Vagina (tissue), 2 donors: ENCODE results near the gene MTCL1. TPM values are rescaled to one million over a fixed set of nuclear protein-coding genes. Genes with fewer than 3 reads are reported as not detected.

Experiments used
- DNase-seq, 2 donors: peaks; one replicate each; pipeline ENCODE4 v3.0.0-alpha.2; 2017; ENCODE audit errors: extremely low spot score in 2 of 2
- H3K27ac ChIP-seq: fragments of 200-600 bp; sonication (generic); one replicate; pipeline ENCODE4 v1.5.1; 2019
- H3K27me3 ChIP-seq: fragments of 200-600 bp; sonication (generic); one replicate; pipeline ENCODE4 v1.5.1; 2019
- H3K36me3 ChIP-seq, 2 donors: fragments of 200-600 bp; sonication (generic); one replicate each; pipeline ENCODE4 v1.5.1; 2017 to 2019
- H3K4me1 ChIP-seq: fragments of 200-600 bp; sonication (generic); one replicate; pipeline ENCODE4 v1.5.1; 2019
- H3K4me3 ChIP-seq, 2 donors: fragments of 200-600 bp; sonication (generic); 1 replicate in 1 of 2; 2 replicates in 1 of 2; pipeline ENCODE4 v1.5.1; 2016 to 2019
- H3K9me3 ChIP-seq: fragments of 200-600 bp; sonication (generic); one replicate; pipeline ENCODE4 v1.5.1; 2019
- POLR2A ChIP-seq, 2 donors: fragments of 450-650 bp; IDR thresholded peaks; one replicate each; pipeline ENCODE4 v1.6.1; 2017; ENCODE audit warnings: antibody characterized with exemption in 2 of 2, mild to moderate bottlenecking in 2 of 2, moderate library complexity in 2 of 2
- POLR2AphosphoS5 ChIP-seq, 2 donors: sonication (generic); formaldehyde crosslinking; IDR thresholded peaks; one replicate each; pipeline ENCODE4 v1.9.0; 2017; ENCODE audit warnings: antibody characterized with exemption in 2 of 2, mild to moderate bottlenecking in 2 of 2, low read depth in 1 of 2; ENCODE audit not compliant: insufficient read depth in 1 of 2
- intact Hi-C: fragments of 100-400 bp; cut with DNase I; formaldehyde crosslinking; loops from one replicate; pipeline ENCODE4 v1.15.1; 2023
- total RNA-seq: library from RNA; depleted of rRNA; stranded (reverse); fragments of >200 nt; gene quantifications from one replicate; pipeline ENCODE4 v1.2.3, GENCODE V29; 2016
- TF ChIP-seq, protein P1 (sequence below), 3 experiments: fragments of 450-650 bp in 2 of 3; fragments of 200-600 bp in 1 of 3; sonication (generic) in 1 of 3; IDR thresholded peaks; one replicate each; pipeline ENCODE4 v1.5.1; 2017 to 2019; ENCODE audit warnings: antibody characterized with exemption in 3 of 3, mild to moderate bottlenecking in 2 of 3, moderate library complexity in 2 of 3

Gene MTCL1
- total RNA-seq, 1 donor from 2014 or later, result 23.6 TPM

DNA sequence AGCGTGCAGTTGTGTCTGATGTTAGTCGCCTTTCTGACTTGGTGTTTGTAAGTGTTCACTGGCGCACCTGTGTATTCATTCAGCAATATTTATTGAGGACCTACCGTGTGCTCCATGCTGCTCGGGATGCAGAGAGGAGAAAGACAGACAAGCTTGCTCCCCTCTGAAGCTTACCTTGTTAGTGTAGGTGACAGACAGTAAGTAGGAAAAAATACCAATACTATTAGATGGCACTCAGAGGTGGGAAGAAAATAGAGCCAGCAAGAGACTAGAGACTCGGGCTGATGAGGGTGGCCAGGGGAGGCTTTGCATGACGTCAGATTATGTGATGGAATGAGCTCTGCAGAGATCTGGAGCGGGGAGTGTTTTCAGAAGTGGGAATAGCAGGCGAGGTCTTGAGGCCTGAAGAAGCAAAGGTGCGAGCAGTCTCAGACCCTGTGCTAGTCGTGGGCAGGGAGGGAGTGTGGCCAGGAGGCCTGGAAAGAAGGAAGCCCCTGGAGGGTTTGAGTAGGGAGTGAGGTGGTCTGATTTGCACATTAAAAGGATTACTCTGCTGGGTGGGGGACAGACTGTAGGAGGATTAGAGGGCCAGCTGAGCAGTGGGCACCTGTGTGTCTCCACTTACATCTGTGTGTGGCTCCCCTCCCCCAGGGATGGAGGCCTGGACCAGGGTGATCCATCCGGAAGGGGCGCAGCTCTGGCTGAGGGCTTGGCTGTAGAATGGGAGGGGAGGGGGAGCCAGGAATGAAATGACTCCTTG, 11.8 kb downstream of the MTCL1 start:
- DNase-seq, result peak in 1 of 2 donors; percentile 64
- H3K9me3 ChIP-seq, result no peaks in the 10 kb centered on the region
- no peak overlapping the region for H3K27ac ChIP-seq
- intact Hi-C loops, result no loop called here
- H3K36me3 ChIP-seq, result no peaks in the 10 kb centered on the region
- no peaks in the 10 kb centered on the region for H3K27me3 ChIP-seq
- TF ChIP-seq POLR2A (IDR thresholded peaks at IDR 0.05) (no peak), POLR2AphosphoS5 (IDR thresholded peaks at IDR 0.05; ENCODE audit: insufficient read depth in 1 of 2, low read depth in 1 of 2) (no peak)
- TF ChIP-seq, protein P1, sequence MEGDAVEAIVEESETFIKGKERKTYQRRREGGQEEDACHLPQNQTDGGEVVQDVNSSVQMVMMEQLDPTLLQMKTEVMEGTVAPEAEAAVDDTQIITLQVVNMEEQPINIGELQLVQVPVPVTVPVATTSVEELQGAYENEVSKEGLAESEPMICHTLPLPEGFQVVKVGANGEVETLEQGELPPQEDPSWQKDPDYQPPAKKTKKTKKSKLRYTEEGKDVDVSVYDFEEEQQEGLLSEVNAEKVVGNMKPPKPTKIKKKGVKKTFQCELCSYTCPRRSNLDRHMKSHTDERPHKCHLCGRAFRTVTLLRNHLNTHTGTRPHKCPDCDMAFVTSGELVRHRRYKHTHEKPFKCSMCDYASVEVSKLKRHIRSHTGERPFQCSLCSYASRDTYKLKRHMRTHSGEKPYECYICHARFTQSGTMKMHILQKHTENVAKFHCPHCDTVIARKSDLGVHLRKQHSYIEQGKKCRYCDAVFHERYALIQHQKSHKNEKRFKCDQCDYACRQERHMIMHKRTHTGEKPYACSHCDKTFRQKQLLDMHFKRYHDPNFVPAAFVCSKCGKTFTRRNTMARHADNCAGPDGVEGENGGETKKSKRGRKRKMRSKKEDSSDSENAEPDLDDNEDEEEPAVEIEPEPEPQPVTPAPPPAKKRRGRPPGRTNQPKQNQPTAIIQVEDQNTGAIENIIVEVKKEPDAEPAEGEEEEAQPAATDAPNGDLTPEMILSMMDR (IDR thresholded peaks at IDR 0.05), result no peak
- H3K4me3 ChIP-seq, result no peak overlapping the region
- H3K4me1 ChIP-seq, result no peaks in the 10 kb centered on the region

- no peaks in the 10 kb centered on the region for H3K27me3 ChIP-seq
- peak in 1 of 2 donors; percentile 69 for DNase-seq
- H3K27ac ChIP-seq, result no peak overlapping the region
These were observed 13.1 kb downstream of the MTCL1 start for GRCh38 chr18:8718401-8718913.

GRCh38 chr18:8719192-8719591, 13.8 kb downstream of the MTCL1 start:
- no peaks in the 10 kb centered on the region for H3K27me3 ChIP-seq
- H3K36me3 ChIP-seq, result no peaks in the 10 kb centered on the region
- intact Hi-C loops, result no loop called here
- no peak for TF ChIP-seq POLR2AphosphoS5 (IDR thresholded peaks at IDR 0.05; ENCODE audit: insufficient read depth in 1 of 2, low read depth in 1 of 2)
- DNase-seq, result no peak
- H3K9me3 ChIP-seq, result no peaks in the 10 kb centered on the region
- H3K4me3 ChIP-seq, result no peak overlapping the region
- no peaks in the 10 kb centered on the region for H3K4me1 ChIP-seq
- no peak overlapping the region for H3K27ac ChIP-seq

More at GRCh38 chr18:8718401-8718913, 13.1 kb downstream of the MTCL1 start:
- H3K4me3 ChIP-seq, result no peak overlapping the region
- intact Hi-C loops, result no loop called here
- H3K9me3 ChIP-seq, result no peaks in the 10 kb centered on the region
- no peaks in the 10 kb centered on the region for H3K36me3 ChIP-seq
- TF ChIP-seq, protein P1 (IDR thresholded peaks at IDR 0.05), result no peak
- no peak for TF ChIP-seq POLR2A (IDR thresholded peaks at IDR 0.05)
- no peak for TF ChIP-seq POLR2AphosphoS5 (IDR thresholded peaks at IDR 0.05; ENCODE audit: insufficient read depth in 1 of 2, low read depth in 1 of 2)
- H3K4me1 ChIP-seq, result no peaks in the 10 kb centered on the region

DNA sequence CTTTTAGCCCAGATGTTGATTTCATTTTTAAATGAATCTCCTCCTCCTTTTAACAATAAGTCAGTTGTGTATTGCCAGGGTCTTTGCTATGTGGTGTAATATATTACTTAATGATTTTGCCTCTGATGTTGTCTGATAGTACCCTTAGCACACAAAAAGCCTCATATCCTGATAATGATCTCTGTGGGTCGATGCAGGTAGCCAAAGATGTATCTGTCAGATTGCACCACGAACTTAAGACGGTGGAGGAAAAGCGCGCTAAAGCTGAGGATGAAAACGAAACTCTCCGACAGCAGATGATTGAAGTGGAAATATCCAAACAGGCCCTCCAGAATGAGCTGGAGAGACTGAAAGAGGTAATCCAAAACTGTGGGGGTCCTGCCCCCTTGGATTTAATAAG, 14.8 kb downstream of the MTCL1 start:
- Histone ChIP-seq H3K27me3 (no peaks in the 10 kb centered on the region), H3K4me3 (no peak overlapping the region), H3K4me1 (no peaks in the 10 kb centered on the region), H3K27ac (no peak overlapping the region), H3K36me3 (no peaks in the 10 kb centered on the region), H3K9me3 (no peaks in the 10 kb centered on the region)
- no peak for DNase-seq
- intact Hi-C loops, result no loop called here
- TF ChIP-seq POLR2AphosphoS5 (IDR thresholded peaks at IDR 0.05; ENCODE audit: insufficient read depth in 1 of 2, low read depth in 1 of 2), result no peak
- no peak for TF ChIP-seq POLR2A (IDR thresholded peaks at IDR 0.05)
- TF ChIP-seq, protein P1 (IDR thresholded peaks at IDR 0.05), result no peak

DNA sequence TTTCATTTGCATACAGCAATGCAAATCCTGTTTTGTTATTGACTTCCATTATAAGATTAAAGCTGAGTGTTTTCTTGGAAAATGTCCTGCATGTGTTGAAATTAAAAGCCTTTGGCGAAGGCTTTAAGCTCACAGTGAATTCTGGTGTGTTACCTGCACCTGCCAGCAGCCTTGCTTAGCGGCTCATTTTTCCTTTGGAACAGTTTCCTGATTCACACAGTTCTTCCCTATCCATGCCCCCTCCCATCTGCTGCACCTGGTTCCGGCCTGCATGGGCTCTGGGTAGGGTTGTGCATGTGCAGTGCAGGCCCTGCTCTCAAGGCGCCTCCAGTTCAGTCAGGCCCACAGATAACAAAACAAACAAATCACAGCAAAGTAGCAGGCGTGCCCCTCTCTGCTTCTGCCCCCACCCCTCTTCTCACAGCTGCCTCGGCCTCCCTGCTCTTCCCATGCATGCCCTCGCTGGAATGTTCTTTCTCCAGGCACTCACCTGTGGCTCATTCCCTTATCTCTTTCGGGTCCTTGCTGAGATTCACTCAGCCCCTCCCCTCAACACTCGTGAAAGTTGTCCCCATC, 15.8 kb downstream of the MTCL1 start:
- Histone ChIP-seq H3K4me1 (no peaks in the 10 kb centered on the region), H3K9me3 (no peaks in the 10 kb centered on the region), H3K4me3 (no peak overlapping the region), H3K27ac (no peak overlapping the region), H3K36me3 (no peaks in the 10 kb centered on the region), H3K27me3 (no peaks in the 10 kb centered on the region)
- peak in 1 of 2 donors; percentile 56 for DNase-seq
- intact Hi-C loops, result no loop called here
- no peak for TF ChIP-seq POLR2A (IDR thresholded peaks at IDR 0.05)
- TF ChIP-seq, protein P1 (IDR thresholded peaks at IDR 0.05), result no peak
- TF ChIP-seq POLR2AphosphoS5 (IDR thresholded peaks at IDR 0.05; ENCODE audit: insufficient read depth in 1 of 2, low read depth in 1 of 2), result no peak
